NB4 (cell line): Measurements from ENCODE around the gene KIRREL3.

Experiments
- CTCF ChIP-seq: IDR thresholded peaks from one replicate; pipeline ENCODE4 v1.5.1; 2012; ENCODE audit warnings: low read depth, low read length
- MYC ChIP-seq: IDR thresholded peaks from 2 replicates; pipeline ENCODE4 v1.6.1; 2011; ENCODE audit warnings: low read depth, low read length
- POLR2A ChIP-seq: IDR thresholded peaks from 2 replicates; pipeline ENCODE4 v1.6.1; 2011; ENCODE audit warnings: mild to moderate bottlenecking; ENCODE audit not compliant: insufficient read length; ENCODE audit errors: extremely low read depth

DNA sequence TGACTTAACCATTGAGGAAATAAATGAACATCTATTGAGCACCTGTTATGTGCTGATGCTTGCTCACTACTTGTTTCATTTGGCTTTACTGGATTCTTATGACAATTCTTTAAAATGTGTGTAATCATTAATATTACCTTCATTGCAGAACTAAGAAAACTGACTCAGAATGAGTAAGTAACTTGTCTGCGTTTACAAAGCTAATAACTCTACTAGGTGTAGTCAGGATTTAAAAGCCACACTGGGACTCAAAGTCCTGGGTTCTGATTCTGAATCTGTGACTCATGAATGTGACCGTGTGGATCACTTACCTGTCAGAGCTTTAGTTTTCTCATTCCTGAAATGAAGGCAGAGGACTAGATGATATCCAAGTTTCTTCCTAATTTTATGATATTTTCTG, 23.4 kb upstream of the KIRREL3 start:
- TF ChIP-seq CTCF (no peak), POLR2A (no peak), MYC (no peak)
